SK-N-SH (cell line): ENCODE results near the gene KIF3B. TPM values are rescaled to one million over a fixed set of nuclear protein-coding genes. Genes with fewer than 3 reads are reported as not detected.
"Not testable (repeated sequence)": the region's sequence is repeated elsewhere in the genome, so short reads cannot be mapped to it uniquely, and the experiment has no call there.

Experiments used
- CTCF ChIA-PET: fragments of 300-600, 350-600 bp; formaldehyde crosslinking; extraction: SDS; loops from one replicate; lab custom pipeline; 2021; lab: Yijun Ruan, JAX
- POLR2A ChIA-PET: fragments of 350-600 bp; sonication (Branson Sonifier 250); formaldehyde crosslinking; extraction: SDS; loops from one replicate; lab custom pipeline; 2020; ENCODE audit warnings: antibody characterized with exemption, inconsistent platforms; lab: Yijun Ruan, JAX
- DNase-seq: peaks from one replicate; pipeline ENCODE4 v3.0.0; 2012
- H2AFZ ChIP-seq: fragments of 200-600 bp; sonication (generic); 2 replicates; pipeline ENCODE4 v1.8.1; 2016; ENCODE audit warnings: antibody characterized with exemption, mild to moderate bottlenecking, low read depth
- H3F3A ChIP-seq: fragments of 200-600 bp; sonication (generic); replicated peaks from 2 replicates; pipeline ENCODE3; 2016; ENCODE audit warnings: antibody characterized with exemption, mild to moderate bottlenecking; ENCODE audit not compliant: insufficient read depth
- H3K27ac ChIP-seq, 2 experiments: fragments of 200-500 bp in 1 of 2; fragments of 200-600 bp in 1 of 2; sonication (Bioruptor generic) in 1 of 2; sonication (generic), shearing (Covaris generic) in 1 of 2; 2 replicates each; pipeline versions ENCODE4 v1.5.1 to v1.6.1; 2014 to 2016; ENCODE audit warnings: low read depth in 2 of 2, inconsistent platforms in 1 of 2, low read length in 1 of 2, mild to moderate bottlenecking in 1 of 2, mixed read lengths in 1 of 2
- H3K27me3 ChIP-seq: fragments of 200-600 bp; sonication (generic), shearing (Covaris generic); 2 replicates; pipeline ENCODE4 v1.6.1; 2016; ENCODE audit warnings: mixed run types; ENCODE audit not compliant: insufficient read depth
- H3K36me3 ChIP-seq, 2 experiments: fragments of 200-500 bp in 1 of 2; fragments of 200-600 bp in 1 of 2; sonication (Bioruptor generic) in 1 of 2; sonication (generic) in 1 of 2; replicated peaks in 1 of 2; 2 replicates each; pipeline versions ENCODE3 to v1.5.1; 2014 to 2016; ENCODE audit warnings: low read length in 1 of 2, mild to moderate bottlenecking in 1 of 2; ENCODE audit not compliant: insufficient read depth in 2 of 2, control insufficient read depth in 1 of 2
- H3K4me1 ChIP-seq, 2 experiments: fragments of 200-500 bp in 1 of 2; fragments of 200-600 bp in 1 of 2; sonication (Bioruptor generic) in 1 of 2; sonication (generic), shearing (Covaris generic) in 1 of 2; 2 replicates each; pipeline versions ENCODE4 v1.5.1 to v1.6.1; 2014 to 2016; ENCODE audit warnings: low read depth in 1 of 2, low read length in 1 of 2, mixed run types in 1 of 2; ENCODE audit not compliant: insufficient read depth in 2 of 2, control insufficient read depth in 1 of 2
- H3K4me2 ChIP-seq: fragments of 200-600 bp; sonication (generic), shearing (Covaris generic); 2 replicates; pipeline ENCODE4 v1.6.1; 2017; ENCODE audit warnings: mixed run types
- H3K4me3 ChIP-seq, 2 experiments: fragments of 200-500 bp in 1 of 2; fragments of 200-600 bp in 1 of 2; sonication (Bioruptor generic) in 1 of 2; sonication (generic), shearing (Covaris generic) in 1 of 2; 2 replicates each; pipeline versions ENCODE4 v1.5.1 to v1.8.1; 2014 to 2016; ENCODE audit warnings: low read depth in 2 of 2, inconsistent platforms in 1 of 2, low read length in 1 of 2, mild to moderate bottlenecking in 1 of 2, mixed read lengths in 1 of 2, moderate library complexity in 1 of 2
- H3K79me2 ChIP-seq: fragments of 200-600 bp; sonication (generic); 2 replicates; pipeline ENCODE4 v1.8.1; 2017; ENCODE audit warnings: mild to moderate bottlenecking; ENCODE audit not compliant: insufficient read depth
- H3K9ac ChIP-seq: fragments of 200-600 bp; sonication (generic); 2 replicates; pipeline ENCODE4 v1.6.1; 2017; ENCODE audit warnings: mixed run types
- H3K9me2 ChIP-seq: fragments of 200-600 bp; sonication (generic); 2 replicates; pipeline ENCODE4 v1.6.1; 2017; ENCODE audit warnings: mixed run types
- H3K9me3 ChIP-seq: fragments of 200-600 bp; sonication (generic); 2 replicates; pipeline ENCODE4 v1.6.1; 2017; ENCODE audit warnings: mixed run types, mild to moderate bottlenecking, moderate library complexity
- H4K20me1 ChIP-seq: fragments of 200-600 bp; sonication (generic); 2 replicates; pipeline ENCODE4 v1.6.1; 2017; ENCODE audit warnings: mild to moderate bottlenecking, mixed run types; ENCODE audit not compliant: insufficient read depth
- CHD2 ChIP-seq: fragments of 150-350 bp; IDR thresholded peaks from 2 replicates; pipeline ENCODE4 v1.6.1; 2018; ENCODE audit warnings: low read length; ENCODE audit not compliant: partially characterized antibody
- ELF1 ChIP-seq: IDR thresholded peaks from 2 replicates; pipeline ENCODE4 v1.4.0; 2012
- FOSL2 ChIP-seq: IDR thresholded peaks from 2 replicates; pipeline ENCODE4 v1.4.0; 2012; ENCODE audit warnings: low read depth, mild to moderate bottlenecking, moderate library complexity, borderline replicate concordance
- GATA2 ChIP-seq: sonication (generic); formaldehyde crosslinking; IDR thresholded peaks from 2 replicates; pipeline ENCODE4 v1.5.0; 2020; ENCODE audit warnings: mild to moderate bottlenecking, missing genetic modification reagents
- JUND ChIP-seq: IDR thresholded peaks from 2 replicates; pipeline ENCODE4 v1.4.0; 2012
- MAX ChIP-seq: IDR thresholded peaks from 2 replicates; pipeline ENCODE4 v1.4.0; 2012; ENCODE audit warnings: low read depth
- NFIC ChIP-seq: IDR thresholded peaks from 2 replicates; pipeline ENCODE4 v1.4.0; 2012; ENCODE audit warnings: borderline replicate concordance
- NRF1 ChIP-seq: IDR thresholded peaks from 2 replicates; pipeline ENCODE4 v1.6.1; 2012; ENCODE audit warnings: low read depth, mild to moderate bottlenecking, low read length
- PBX3 ChIP-seq: IDR thresholded peaks from 2 replicates; pipeline ENCODE4; 2012
- RAD21 ChIP-seq: IDR thresholded peaks from 2 replicates; pipeline ENCODE4 v1.6.1; 2012; ENCODE audit warnings: mild to moderate bottlenecking, low read length
- RCOR1 ChIP-seq: fragments of 150-350 bp; IDR thresholded peaks from 2 replicates; pipeline ENCODE4 v1.6.1; 2017; ENCODE audit warnings: antibody characterized with exemption, low read length
- RXRA ChIP-seq: IDR thresholded peaks from 2 replicates; pipeline ENCODE4 v1.4.0; 2012; ENCODE audit warnings: low read depth, mild to moderate bottlenecking, borderline replicate concordance
- SIN3A ChIP-seq: IDR thresholded peaks from 2 replicates; pipeline ENCODE4 v1.6.1; 2012; ENCODE audit warnings: low read depth, mild to moderate bottlenecking, low read length, moderate library complexity, borderline replicate concordance
- TCF12 ChIP-seq: IDR thresholded peaks from 2 replicates; pipeline ENCODE4 v1.4.0; 2012
- TEAD4 ChIP-seq: IDR thresholded peaks from 2 replicates; pipeline ENCODE4 v1.4.0; 2012; ENCODE audit warnings: mild to moderate bottlenecking, borderline replicate concordance; ENCODE audit not compliant: insufficient read depth
- YY1 ChIP-seq: IDR thresholded peaks from 2 replicates; pipeline ENCODE4 v1.4.0; 2012; ENCODE audit warnings: low read depth, mild to moderate bottlenecking
- ZBTB33 ChIP-seq: IDR thresholded peaks from 2 replicates; pipeline ENCODE4 v1.4.0; 2012; ENCODE audit warnings: low read depth, borderline replicate concordance
- WGBS: methylation state at CpG from one replicate; pipeline ENCODE4 v1.1.6; 2017; ENCODE audit warnings: low lambda C conversion rate; 5-methylcytosine and 5-hydroxymethylcytosine counted together
- polyA plus RNA-seq, 3 experiments: library from polyadenylated mRNA; depleted of rRNA; stranded (reverse); fragments of >200 nt; gene quantifications; 2 replicates each; pipeline ENCODE4 v1.2.3, GENCODE V29; 2012

Gene KIF3B
- polyA plus RNA-seq, 1 of the 3 experiments (the other 2 are of a cell fraction) = 18.6 TPM

GRCh38 chr20:32355417-32355841 is 78.0 kb downstream of the KIF3B start:
- Histone ChIP-seq H2AFZ (no peak overlapping the region), H3F3A (peaks cover 43% of the 10 kb centered on the region), H3K4me1 (peaks cover 13 to 26% of the 10 kb centered on the region in 2 experiments; a peak in 3 of 4 replicates), H3K4me2 (peak overlapping the region; percentile 7; the same call in 1 of the 2 replicates), H3K27me3 (no peaks in the 10 kb centered on the region), H3K36me3 (no peaks in the 10 kb centered on the region), H3K79me2 (peaks cover 17% of the 10 kb centered on the region), H3K9me3 (no peaks in the 10 kb centered on the region), H3K4me3 (no peak overlapping the region), H4K20me1 (peaks cover 15% of the 10 kb centered on the region), H3K9me2 (no peaks in the 10 kb centered on the region), H3K27ac (peak overlapping the region; percentile 39 to 95; a peak in 2 of 4 replicates), H3K9ac (no peak overlapping the region)
- ChIA-PET CTCF (no interaction called here), POLR2A (no interaction called here)
- no peak for DNase-seq
- WGBS = 83% methylated on average over 6 of the region's 6 CpGs
- TF ChIP-seq RAD21 (no peak), RXRA (no peak), TCF12 (no peak), JUND (no peak), NRF1 (no peak), YY1 (no peak), ZBTB33 (no peak), PBX3 (no peak), RCOR1 (no peak), GATA2 (CRISPR knock-in tag) (no peak), ELF1 (no peak), FOSL2 (no peak), CHD2 (no peak), MAX (no peak), TEAD4 (no peak), SIN3A (no peak)

GRCh38 chr20:32355907-32356621 is 78.6 kb downstream of the KIF3B start:
- H3K27ac ChIP-seq = peak overlapping the region; percentile 95
- not testable (repeated sequence) for H3K9me3 ChIP-seq
- TF ChIP-seq TEAD4 = 0 out of 2 replicates have a peak, but pooled peaks have one; percentile 25
- peak; percentile 64 for TF ChIP-seq NFIC
- peak; percentile 17; the same call in 1 of the 2 replicates for TF ChIP-seq TCF12
- TF ChIP-seq, all 33 proteins: peak for 3; not testable (repeated sequence) for 30
- WGBS = 69% methylated on average over 7 of the region's 7 CpGs
- H2AFZ ChIP-seq, H3K9ac ChIP-seq, H3K4me3 ChIP-seq, H3K36me3 ChIP-seq, DNase-seq, H3K9me2 ChIP-seq, H3K27me3 ChIP-seq, POLR2A ChIA-PET: not testable (repeated sequence)
- CTCF ChIA-PET = interaction anchor here (1.4 kb wide), 1 partner anchor 129 kb away, joined by 6 read pairs; no protein-coding TSS in a partner anchor
- Histone ChIP-seq H3K4me1 (peaks cover 13 to 26% of the 10 kb centered on the region in 2 experiments; a peak in 3 of 4 replicates), H4K20me1 (peaks cover 21% of the 10 kb centered on the region), H3K79me2 (peaks cover 23% of the 10 kb centered on the region), H3F3A (peaks cover 43% of the 10 kb centered on the region), H3K4me2 (0 out of 2 replicates have a peak overlapping the region, but pooled peaks have one; percentile 7)
